ENCODE measurements around the gene CSNK2A2.

CSNK2A2 gene

DNA sequence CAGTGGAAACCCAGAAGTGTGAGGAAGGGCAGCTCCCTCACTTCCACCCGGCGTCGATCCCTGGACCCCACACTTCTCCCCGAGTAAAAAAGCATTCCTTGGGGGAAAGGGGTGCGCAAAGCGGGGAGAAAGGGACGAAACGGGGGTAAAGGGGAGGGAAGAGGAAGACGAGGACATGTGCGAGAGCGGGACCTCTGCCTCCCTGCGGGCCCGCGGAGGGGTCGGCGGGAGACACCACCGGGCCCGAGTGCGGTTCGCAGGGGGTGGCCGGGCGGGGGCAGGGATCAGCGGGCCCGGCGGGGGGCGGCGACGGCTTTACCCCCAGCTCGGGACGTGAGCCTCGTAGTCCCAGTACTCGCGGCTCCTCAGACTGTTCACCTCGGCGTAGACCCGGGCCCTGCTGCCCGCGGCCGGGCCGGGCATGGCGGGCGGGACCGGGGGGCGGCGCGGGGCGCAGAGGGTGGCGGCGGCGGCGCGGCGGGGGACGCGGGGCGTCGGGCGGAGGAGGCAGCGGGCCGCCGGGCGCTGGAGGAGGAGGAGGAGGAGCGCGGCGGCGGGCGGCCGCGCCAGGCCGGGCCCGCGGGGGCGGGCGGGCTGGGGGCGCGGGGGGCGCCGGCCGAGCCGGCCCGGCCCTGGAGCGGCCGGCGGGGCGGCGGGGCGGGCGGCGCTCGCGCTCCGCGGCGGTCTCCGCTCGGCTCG is 443 bp downstream of the CSNK2A2 start:
- peak; percentile 1 for DNase-seq (ENCODE audit: low spot score)
- H3K18ac ChIP-seq (ENCODE audit: low read length): peak overlapping the region; percentile 28
- no CpG with 5 or more reads among the region's 97 CpGs for WGBS, 2 donors (ENCODE audit: extremely low coverage in 2 of 2, insufficient read length in 2 of 2, insufficient replicate concordance in 1 of 2)

DNA sequence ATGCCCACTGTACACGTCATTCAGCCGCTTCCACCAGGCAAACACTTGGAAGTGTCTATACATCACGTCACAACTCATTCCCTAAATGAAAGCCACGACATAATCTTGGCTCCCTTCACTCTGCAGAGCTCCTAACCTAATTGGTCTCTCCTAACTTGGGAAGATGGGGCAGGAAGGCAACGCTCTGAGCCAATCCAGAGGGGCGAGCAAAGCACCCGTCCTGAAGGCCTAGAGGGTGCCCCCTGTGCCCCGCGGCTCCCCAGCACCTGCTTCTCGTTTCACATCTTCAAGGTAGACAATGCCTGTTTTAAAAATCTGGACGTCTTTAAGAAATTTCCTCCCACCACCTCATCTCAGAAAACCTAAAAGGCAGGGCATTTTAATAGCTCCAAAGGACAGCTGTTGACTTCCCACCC is 1.0 kb downstream of the CSNK2A2 start:
- H2BK120ac ChIP-seq (ENCODE audit: low read depth, low read length): no peak overlapping the region
- H2BK5ac ChIP-seq (ENCODE audit: low read length): no peak overlapping the region
- H3K9ac ChIP-seq (ENCODE audit: low read depth, low read length, poor library complexity): peak overlapping the region; percentile 88
- peaks cover 0 to 1% of the 10 kb centered on the region in 2 donors for H3K9me3 ChIP-seq (replicated peaks in 1 of 2; ENCODE audit: control insufficient read depth in 2 of 2, insufficient read depth in 1 of 2, low read depth in 1 of 2, low read length in 2 of 2)
- H3K4me3 ChIP-seq (ENCODE audit: low read length in 2 of 2): peak overlapping the region; percentile 61 to 84
- H2AFZ ChIP-seq (ENCODE audit: low read length): peak overlapping the region; percentile 49
- H3K4me2 ChIP-seq (ENCODE audit: insufficient read depth, low read length, poor library complexity, severe bottlenecking): peak overlapping the region; percentile 86
- no peak overlapping the region for H3K4ac ChIP-seq (ENCODE audit: low read length)
- no peak overlapping the region for H3K27ac ChIP-seq (replicated peaks; ENCODE audit: low read length)
- no peak overlapping the region for H4K91ac ChIP-seq (ENCODE audit: low read depth, low read length, poor library complexity)
- no CpG with 5 or more reads among the region's 11 CpGs for WGBS, 2 donors (ENCODE audit: extremely low coverage in 2 of 2, insufficient read length in 2 of 2, insufficient replicate concordance in 1 of 2)
- no peak overlapping the region for H2BK15ac ChIP-seq (ENCODE audit: low read length)
- peaks cover 0 to 24% (median 0%) of the 10 kb centered on the region in 3 experiments for H3K27me3 ChIP-seq (ENCODE audit: control insufficient read depth in 3 of 3, insufficient read depth in 3 of 3, low read depth in 1 of 3, low read length in 3 of 3)
- H3K18ac ChIP-seq (ENCODE audit: low read length): no peak overlapping the region
- no peak overlapping the region for H2BK12ac ChIP-seq (ENCODE audit: low read length)
- no peak overlapping the region for H4K8ac ChIP-seq (ENCODE audit: low read depth, low read length)
- peaks cover 8 to 48% of the 10 kb centered on the region in 2 donors for H3K36me3 ChIP-seq (replicated peaks in 1 of 2; ENCODE audit: control insufficient read depth in 2 of 2, insufficient read depth in 2 of 2, low read length in 2 of 2)
- peak overlapping the region; percentile 77 for H3K23ac ChIP-seq (ENCODE audit: low read depth, low read length, poor library complexity)
- DNase-seq (ENCODE audit: low spot score): no peak
- no peak overlapping the region for H2AK5ac ChIP-seq (ENCODE audit: low read depth, low read length)
- H3K14ac ChIP-seq (ENCODE audit: low read length): no peak overlapping the region
- peaks cover 7% of the 10 kb centered on the region for H3K79me1 ChIP-seq (ENCODE audit: low read depth, low read length)
- peaks cover 6 to 7% of the 10 kb centered on the region in 2 donors for H3K4me1 ChIP-seq (ENCODE audit: control insufficient read depth in 2 of 2, insufficient read depth in 1 of 2, low read depth in 1 of 2, low read length in 2 of 2)

More for the DNA sequence above, 443 bp downstream of the CSNK2A2 start:
- Histone ChIP-seq H3K4me2 (ENCODE audit: insufficient read depth, low read length, poor library complexity, severe bottlenecking) (peak overlapping the region; percentile 86), H3K79me1 (ENCODE audit: low read depth, low read length) (peaks cover 7% of the 10 kb centered on the region), H4K91ac (ENCODE audit: low read depth, low read length, poor library complexity) (no peak overlapping the region), H3K27ac (replicated peaks; ENCODE audit: low read length) (no peak overlapping the region), H3K23ac (ENCODE audit: low read depth, low read length, poor library complexity) (peak overlapping the region; percentile 77), H3K14ac (ENCODE audit: low read length) (no peak overlapping the region), H2BK12ac (ENCODE audit: low read length) (no peak overlapping the region), H3K9ac (ENCODE audit: low read depth, low read length, poor library complexity) (peak overlapping the region; percentile 88), H3K27me3 (ENCODE audit: control insufficient read depth in 3 of 3, insufficient read depth in 3 of 3, low read depth in 1 of 3, low read length in 3 of 3) (peaks cover 0 to 28% (median 0%) of the 10 kb centered on the region in 3 experiments), H2AK5ac (ENCODE audit: low read depth, low read length) (peak overlapping the region; percentile 42), H3K4me1 (ENCODE audit: control insufficient read depth in 2 of 2, insufficient read depth in 1 of 2, low read depth in 1 of 2, low read length in 2 of 2) (peaks cover 6 to 7% of the 10 kb centered on the region in 2 donors), H3K36me3 (replicated peaks in 1 of 2; ENCODE audit: control insufficient read depth in 2 of 2, insufficient read depth in 2 of 2, low read length in 2 of 2) (peaks cover 6 to 42% of the 10 kb centered on the region in 2 donors), H2BK120ac (ENCODE audit: low read depth, low read length) (no peak overlapping the region), H2AFZ (ENCODE audit: low read length) (peak overlapping the region; percentile 98), H4K8ac (ENCODE audit: low read depth, low read length) (no peak overlapping the region), H2BK15ac (ENCODE audit: low read length) (no peak overlapping the region), H2BK5ac (ENCODE audit: low read length) (no peak overlapping the region), H3K4me3 (ENCODE audit: low read length in 2 of 2) (peak overlapping the region; percentile 61 to 84), H3K9me3 (replicated peaks in 1 of 2; ENCODE audit: control insufficient read depth in 2 of 2, insufficient read depth in 1 of 2, low read depth in 1 of 2, low read length in 2 of 2) (peaks cover 0 to 1% of the 10 kb centered on the region in 2 donors), H3K4ac (ENCODE audit: low read length) (no peak overlapping the region)

DNA sequence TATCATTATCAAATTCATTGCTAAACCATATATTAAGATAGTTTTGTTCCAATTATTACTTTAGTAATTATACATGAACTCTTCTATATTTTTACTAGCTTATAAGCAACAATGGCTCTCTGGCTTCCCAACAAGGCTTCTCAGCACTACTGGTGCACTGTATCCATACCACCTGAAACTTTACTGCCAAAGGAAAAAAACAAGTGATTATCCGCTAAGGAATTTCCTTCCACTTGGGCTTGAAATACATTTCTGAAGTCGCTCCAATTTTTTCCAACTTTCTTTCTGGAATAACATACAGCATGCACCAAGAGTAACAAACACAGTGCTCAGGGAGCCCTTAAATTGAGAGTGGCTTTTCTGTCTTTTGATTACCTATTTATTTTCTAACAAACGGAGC is 2.1 kb downstream of the CSNK2A2 start:
- Histone ChIP-seq H3K4me3 (ENCODE audit: low read length in 2 of 2) (no peak overlapping the region), H4K91ac (ENCODE audit: low read depth, low read length, poor library complexity) (no peak overlapping the region), H3K9ac (ENCODE audit: low read depth, low read length, poor library complexity) (no peak overlapping the region), H4K8ac (ENCODE audit: low read depth, low read length) (no peak overlapping the region), H3K27me3 (ENCODE audit: control insufficient read depth in 3 of 3, insufficient read depth in 3 of 3, low read depth in 1 of 3, low read length in 3 of 3) (peaks cover 0 to 22% (median 0%) of the 10 kb centered on the region in 3 experiments), H3K36me3 (replicated peaks in 1 of 2; ENCODE audit: control insufficient read depth in 2 of 2, insufficient read depth in 2 of 2, low read length in 2 of 2) (peaks cover 10 to 58% of the 10 kb centered on the region in 2 donors), H3K14ac (ENCODE audit: low read length) (no peak overlapping the region), H3K27ac (replicated peaks; ENCODE audit: low read length) (no peak overlapping the region), H3K23ac (ENCODE audit: low read depth, low read length, poor library complexity) (no peak overlapping the region), H3K79me1 (ENCODE audit: low read depth, low read length) (peaks cover 7% of the 10 kb centered on the region), H2BK15ac (ENCODE audit: low read length) (no peak overlapping the region), H2BK5ac (ENCODE audit: low read length) (no peak overlapping the region), H3K4me1 (ENCODE audit: control insufficient read depth in 2 of 2, insufficient read depth in 1 of 2, low read depth in 1 of 2, low read length in 2 of 2) (peaks cover 6 to 7% of the 10 kb centered on the region in 2 donors), H3K9me3 (replicated peaks in 1 of 2; ENCODE audit: control insufficient read depth in 2 of 2, insufficient read depth in 1 of 2, low read depth in 1 of 2, low read length in 2 of 2) (peaks cover 0 to 1% of the 10 kb centered on the region in 2 donors), H2AFZ (ENCODE audit: low read length) (no peak overlapping the region), H3K18ac (ENCODE audit: low read length) (no peak overlapping the region), H3K4me2 (ENCODE audit: insufficient read depth, low read length, poor library complexity, severe bottlenecking) (no peak overlapping the region), H2AK5ac (ENCODE audit: low read depth, low read length) (no peak overlapping the region), H2BK12ac (ENCODE audit: low read length) (no peak overlapping the region), H2BK120ac (ENCODE audit: low read depth, low read length) (no peak overlapping the region), H3K4ac (ENCODE audit: low read length) (no peak overlapping the region)
- WGBS, 2 donors (ENCODE audit: extremely low coverage in 2 of 2, insufficient read length in 2 of 2, insufficient replicate concordance in 1 of 2): no CpG with 5 or more reads among the region's 3 CpGs
- no peak for DNase-seq (ENCODE audit: low spot score)

DNA sequence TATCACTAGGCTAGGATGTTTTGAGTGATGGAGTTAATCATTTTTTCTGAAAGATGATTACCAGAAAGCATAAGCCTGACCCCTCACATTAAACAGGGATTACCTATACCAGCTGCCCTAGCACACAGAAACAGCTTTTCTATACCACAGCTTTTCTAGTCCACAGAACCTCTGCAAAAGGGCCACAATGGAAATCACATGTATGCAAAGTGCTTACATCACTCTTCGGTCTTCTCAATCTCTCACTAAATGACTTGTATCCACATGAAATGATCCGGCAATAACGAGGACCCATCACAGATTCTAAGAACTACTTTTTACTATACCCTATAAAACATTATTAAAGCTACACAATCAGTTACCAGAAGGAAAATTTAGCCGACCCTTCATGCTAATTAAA is 2.6 kb downstream of the CSNK2A2 start:
- no peak overlapping the region for H4K8ac ChIP-seq (ENCODE audit: low read depth, low read length)
- WGBS, 2 donors (ENCODE audit: extremely low coverage in 2 of 2, insufficient read length in 2 of 2, insufficient replicate concordance in 1 of 2): no CpG with 5 or more reads among the region's 4 CpGs
- H3K27ac ChIP-seq (replicated peaks; ENCODE audit: low read length): no peak overlapping the region
- no peak overlapping the region for H2AK5ac ChIP-seq (ENCODE audit: low read depth, low read length)
- no peak overlapping the region for H3K18ac ChIP-seq (ENCODE audit: low read length)
- no peak overlapping the region for H2AFZ ChIP-seq (ENCODE audit: low read length)
- peaks cover 0 to 1% of the 10 kb centered on the region in 2 donors for H3K9me3 ChIP-seq (replicated peaks in 1 of 2; ENCODE audit: control insufficient read depth in 2 of 2, insufficient read depth in 1 of 2, low read depth in 1 of 2, low read length in 2 of 2)
- no peak overlapping the region for H2BK15ac ChIP-seq (ENCODE audit: low read length)
- no peak overlapping the region for H3K23ac ChIP-seq (ENCODE audit: low read depth, low read length, poor library complexity)
- H3K4ac ChIP-seq (ENCODE audit: low read length): no peak overlapping the region
- H3K4me1 ChIP-seq (ENCODE audit: control insufficient read depth in 2 of 2, insufficient read depth in 1 of 2, low read depth in 1 of 2, low read length in 2 of 2): peaks cover 6 to 7% of the 10 kb centered on the region in 2 donors
- no peak overlapping the region for H2BK12ac ChIP-seq (ENCODE audit: low read length)
- peaks cover 10 to 62% of the 10 kb centered on the region in 2 donors for H3K36me3 ChIP-seq (replicated peaks in 1 of 2; ENCODE audit: control insufficient read depth in 2 of 2, insufficient read depth in 2 of 2, low read length in 2 of 2)
- H3K14ac ChIP-seq (ENCODE audit: low read length): no peak overlapping the region
- H3K9ac ChIP-seq (ENCODE audit: low read depth, low read length, poor library complexity): no peak overlapping the region
- H4K91ac ChIP-seq (ENCODE audit: low read depth, low read length, poor library complexity): no peak overlapping the region
- H3K4me2 ChIP-seq (ENCODE audit: insufficient read depth, low read length, poor library complexity, severe bottlenecking): no peak overlapping the region
- H3K27me3 ChIP-seq (ENCODE audit: control insufficient read depth in 3 of 3, insufficient read depth in 3 of 3, low read depth in 1 of 3, low read length in 3 of 3): peaks cover 0 to 19% (median 0%) of the 10 kb centered on the region in 3 experiments
- no peak overlapping the region for H2BK5ac ChIP-seq (ENCODE audit: low read length)
- DNase-seq (ENCODE audit: low spot score): no peak
- no peak overlapping the region for H3K4me3 ChIP-seq (ENCODE audit: low read length in 2 of 2)
- no peak overlapping the region for H2BK120ac ChIP-seq (ENCODE audit: low read depth, low read length)
- peaks cover 7% of the 10 kb centered on the region for H3K79me1 ChIP-seq (ENCODE audit: low read depth, low read length)
